ENCODE data around the gene TNFAIP3.
"Not testable (repeated sequence)": the region's sequence is repeated elsewhere in the genome, so short reads cannot be mapped to it uniquely, and the experiment has no call there.

The TNFAIP3 gene

DNA sequence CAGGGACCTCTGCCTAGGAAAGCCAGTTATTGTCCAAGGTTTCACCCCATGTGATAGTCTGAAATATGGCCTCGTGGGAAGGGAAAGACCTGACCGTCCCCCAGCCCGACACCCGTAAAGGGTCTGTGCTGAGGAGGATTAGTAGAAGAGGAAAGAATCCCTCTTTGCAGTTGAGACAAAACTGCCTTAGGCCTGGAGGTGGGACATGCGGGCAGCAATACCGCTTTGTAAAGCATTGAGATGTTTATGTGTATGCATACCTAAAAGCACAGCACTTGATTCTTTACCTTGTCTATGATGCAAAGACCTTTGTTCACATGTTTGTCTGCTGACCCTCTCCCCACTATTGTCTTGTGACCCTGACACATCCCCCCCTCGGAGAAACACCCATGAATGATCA, 22.3 kb upstream of the TNFAIP3 start:
- H3K4me3 ChIP-seq (ENCODE audit: low read length); H3K36me3 ChIP-seq (ENCODE audit: insufficient read depth, low read length); H3K9me3 ChIP-seq (ENCODE audit: insufficient read depth, low read depth, low read length); H3K9ac ChIP-seq (ENCODE audit: low read depth, low read length); H3K27ac ChIP-seq (ENCODE audit: low read depth, low read length); H3K27me3 ChIP-seq (ENCODE audit: insufficient read depth, low read length); H3K4me1 ChIP-seq (ENCODE audit: insufficient read depth, low read length): not testable (repeated sequence)
- WGBS: 74% methylated on average over 7 of the region's 7 CpGs

DNA sequence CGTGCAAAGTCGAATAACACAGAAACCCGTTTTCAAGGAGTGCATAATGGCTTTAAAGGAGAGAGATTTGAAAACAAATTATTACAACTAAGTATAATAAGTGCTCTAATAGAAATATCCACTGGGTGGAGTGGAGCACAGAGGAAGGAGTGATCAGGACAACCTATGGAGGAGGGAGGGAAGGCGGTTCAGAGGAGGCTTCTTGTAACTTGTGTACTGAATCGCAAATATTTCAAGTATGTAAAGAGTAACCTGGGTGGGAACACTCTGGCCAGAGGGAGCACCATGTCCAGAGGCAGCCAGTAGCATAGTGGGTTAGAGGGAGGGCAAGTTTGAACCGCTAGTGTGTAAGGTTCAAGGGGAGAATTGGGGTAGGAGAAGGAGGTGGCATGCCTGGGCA, 21.6 kb upstream of the TNFAIP3 start:
- Histone ChIP-seq H3K27me3 (ENCODE audit: insufficient read depth, low read length) (no peaks in the 10 kb centered on the region), H3K9me3 (ENCODE audit: insufficient read depth, low read depth, low read length) (no peaks in the 10 kb centered on the region)
- 95% methylated on average over 6 of the region's 6 CpGs for WGBS

DNA sequence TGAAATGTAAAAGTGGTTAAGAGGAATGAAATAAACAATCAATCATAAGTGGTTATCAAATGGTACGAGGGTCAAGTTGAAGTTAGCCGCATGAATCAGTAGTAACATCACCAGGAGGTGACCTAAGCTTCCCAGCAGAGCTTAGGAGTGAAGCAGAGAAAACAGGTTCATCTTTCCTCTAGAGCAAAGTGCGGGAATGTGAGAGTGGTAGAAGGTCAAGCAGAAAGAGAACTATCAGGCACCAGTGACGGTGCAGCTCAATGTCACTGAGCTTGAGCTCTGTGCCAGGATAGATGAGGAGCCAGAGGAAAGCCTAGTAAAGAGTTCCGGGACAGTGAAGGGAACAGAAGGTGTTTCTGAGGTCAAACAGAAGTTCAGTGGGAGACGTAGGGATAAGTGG, 20.8 kb upstream of the TNFAIP3 start:
- Histone ChIP-seq H3K27me3 (ENCODE audit: insufficient read depth, low read length) (no peaks in the 10 kb centered on the region), H3K27ac (ENCODE audit: low read depth, low read length) (no peak overlapping the region), H3K9ac (ENCODE audit: low read depth, low read length) (no peak overlapping the region), H3K4me3 (ENCODE audit: low read length) (no peak overlapping the region), H3K9me3 (ENCODE audit: insufficient read depth, low read depth, low read length) (no peaks in the 10 kb centered on the region), H3K36me3 (ENCODE audit: insufficient read depth, low read length) (no peaks in the 10 kb centered on the region), H3K4me1 (ENCODE audit: insufficient read depth, low read length) (no peaks in the 10 kb centered on the region; the same call in 1 of the 2 replicates)
- 96% methylated on average over 6 of the region's 6 CpGs for WGBS

More for the DNA sequence above, 21.6 kb upstream of the TNFAIP3 start:
- Histone ChIP-seq H3K9ac (ENCODE audit: low read depth, low read length) (no peak overlapping the region), H3K27ac (ENCODE audit: low read depth, low read length) (no peak overlapping the region), H3K4me3 (ENCODE audit: low read length) (no peak overlapping the region), H3K4me1 (ENCODE audit: insufficient read depth, low read length) (no peaks in the 10 kb centered on the region; the same call in 1 of the 2 replicates), H3K36me3 (ENCODE audit: insufficient read depth, low read length) (no peaks in the 10 kb centered on the region)

DNA sequence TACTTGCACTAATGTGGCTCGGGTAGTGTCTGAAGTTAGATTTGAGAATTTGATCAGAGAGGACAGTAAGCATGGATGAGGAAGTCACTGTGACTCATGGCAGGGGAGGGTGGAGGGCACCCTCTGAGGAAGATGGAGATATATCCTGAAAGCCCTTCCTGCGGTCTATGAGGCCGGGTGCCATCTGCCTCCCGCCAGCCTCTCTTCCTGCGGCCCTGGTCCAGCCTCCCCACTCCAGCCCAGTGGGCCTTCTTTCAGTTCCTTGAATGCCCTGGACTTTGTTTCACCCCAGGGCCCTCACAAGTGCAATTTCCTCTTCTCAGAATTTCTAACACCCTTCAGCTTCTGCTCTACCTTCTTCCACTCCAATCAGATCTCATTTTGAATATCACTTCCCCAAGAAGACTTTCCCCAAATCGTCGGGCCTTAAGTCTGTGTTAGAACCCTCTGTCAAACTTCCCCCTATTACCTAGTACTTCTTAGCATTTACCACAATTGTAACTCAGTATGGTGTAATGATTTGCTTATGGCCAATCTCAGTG, 20.2 kb upstream of the TNFAIP3 start:
- no peaks in the 10 kb centered on the region for H3K36me3 ChIP-seq (ENCODE audit: insufficient read depth, low read length)
- no peaks in the 10 kb centered on the region for H3K9me3 ChIP-seq (ENCODE audit: insufficient read depth, low read depth, low read length)
- no peaks in the 10 kb centered on the region for H3K27me3 ChIP-seq (ENCODE audit: insufficient read depth, low read length)
- H3K4me1 ChIP-seq (ENCODE audit: insufficient read depth, low read length): no peaks in the 10 kb centered on the region; the same call in 1 of the 2 replicates
- H3K9ac ChIP-seq (ENCODE audit: low read depth, low read length): no peak overlapping the region
- no peak overlapping the region for H3K4me3 ChIP-seq (ENCODE audit: low read length)
- H3K27ac ChIP-seq (ENCODE audit: low read depth, low read length): no peak overlapping the region
- 95% methylated on average over 7 of the region's 7 CpGs for WGBS

DNA sequence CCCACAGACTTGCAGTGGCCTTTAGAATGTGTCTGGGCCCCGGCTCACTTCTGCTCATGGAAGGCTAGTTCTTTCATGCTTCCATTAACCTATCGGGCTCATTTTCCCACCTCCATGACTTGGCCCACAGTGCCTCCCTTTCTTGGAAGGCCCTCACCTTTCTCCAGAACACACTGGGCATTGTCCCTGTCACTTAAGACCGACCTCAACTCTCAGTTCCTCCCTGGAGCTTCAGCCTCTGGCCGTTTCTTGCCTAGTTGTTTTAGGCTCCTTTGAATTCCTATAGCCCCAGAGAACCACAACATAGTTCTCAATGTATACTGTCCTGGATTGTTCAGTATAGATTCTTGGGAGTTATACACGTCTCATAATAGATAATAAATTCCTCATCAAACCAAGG, 19.3 kb upstream of the TNFAIP3 start:
- H3K27me3 ChIP-seq (ENCODE audit: insufficient read depth, low read length): no peaks in the 10 kb centered on the region
- no peak overlapping the region for H3K27ac ChIP-seq (ENCODE audit: low read depth, low read length)

DNA sequence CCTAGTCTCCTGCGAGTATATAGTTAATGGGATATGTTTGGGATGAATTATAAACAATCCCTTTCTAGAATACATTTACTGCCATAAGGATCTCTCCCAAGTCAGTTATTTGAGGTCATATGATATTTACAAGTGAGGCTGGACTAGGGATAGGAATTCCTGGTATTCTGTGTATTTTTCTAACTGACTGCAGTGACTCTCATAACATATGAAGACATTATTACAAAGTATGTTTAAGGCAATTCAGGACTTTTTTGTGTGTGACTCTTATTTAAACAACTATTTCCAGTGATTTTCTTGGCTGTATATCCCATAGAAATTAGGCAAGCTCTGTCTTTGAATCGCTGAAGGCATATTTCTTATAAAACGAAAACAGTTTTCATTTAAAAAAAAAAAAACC, 18.4 kb upstream of the TNFAIP3 start:
- H3K27ac ChIP-seq (ENCODE audit: low read depth, low read length): no peak overlapping the region
- WGBS: 94% methylated on average over 2 of the region's 3 CpGs

More for the DNA sequence above, 19.3 kb upstream of the TNFAIP3 start:
- no peak overlapping the region for H3K9ac ChIP-seq (ENCODE audit: low read depth, low read length)
- no peaks in the 10 kb centered on the region for H3K9me3 ChIP-seq (ENCODE audit: insufficient read depth, low read depth, low read length)
- H3K4me3 ChIP-seq (ENCODE audit: low read length): no peak overlapping the region
- no peaks in the 10 kb centered on the region; the same call in 1 of the 2 replicates for H3K4me1 ChIP-seq (ENCODE audit: insufficient read depth, low read length)
- WGBS: 89% methylated on average over 4 of the region's 5 CpGs
- H3K36me3 ChIP-seq (ENCODE audit: insufficient read depth, low read length): no peaks in the 10 kb centered on the region

DNA sequence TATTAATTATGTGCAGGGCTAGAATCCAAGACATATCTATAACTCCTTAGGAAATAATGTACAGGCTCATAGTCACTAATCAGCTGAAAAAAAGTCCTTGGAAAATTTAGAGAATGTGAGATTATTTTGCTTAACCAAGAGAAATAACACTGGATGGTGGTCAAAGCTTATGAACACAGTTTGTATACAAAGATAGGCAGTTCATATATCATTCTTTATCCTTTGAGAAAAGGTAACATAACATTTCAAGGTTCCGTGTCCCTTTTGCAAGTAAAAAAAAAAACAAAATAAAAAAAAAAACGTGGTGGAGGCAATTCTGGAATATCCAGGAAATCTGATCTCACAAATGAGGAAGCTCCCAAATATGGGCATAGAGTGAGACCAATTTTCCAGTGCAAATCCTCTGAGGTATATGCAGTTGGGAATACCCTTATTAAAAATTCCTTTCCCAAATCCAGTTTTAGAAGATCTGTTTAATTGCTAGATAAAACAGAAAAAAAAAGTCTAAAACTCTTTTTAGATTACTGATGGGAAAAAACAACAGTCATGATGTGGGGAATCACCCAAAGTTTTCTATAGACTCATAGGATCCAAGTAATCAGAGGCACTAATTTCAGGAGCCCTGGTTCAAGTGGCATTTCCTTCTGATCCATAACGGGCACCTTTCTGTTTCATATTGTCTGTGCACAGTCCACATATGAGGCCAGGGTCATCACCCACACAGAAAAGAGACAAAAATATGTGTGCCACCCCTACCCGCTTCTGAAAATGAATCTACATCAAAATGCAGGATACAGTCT, 17.7 kb upstream of the TNFAIP3 start:
- WGBS: 81% methylated on average over 4 of the region's 4 CpGs
- no peak overlapping the region for H3K9ac ChIP-seq (ENCODE audit: low read depth, low read length)
- no peaks in the 10 kb centered on the region for H3K27me3 ChIP-seq (ENCODE audit: insufficient read depth, low read length)
- H3K4me3 ChIP-seq (ENCODE audit: low read length): no peak overlapping the region
- no peaks in the 10 kb centered on the region; the same call in 1 of the 2 replicates for H3K4me1 ChIP-seq (ENCODE audit: insufficient read depth, low read length)
- no peaks in the 10 kb centered on the region for H3K36me3 ChIP-seq (ENCODE audit: insufficient read depth, low read length)
- no peaks in the 10 kb centered on the region for H3K9me3 ChIP-seq (ENCODE audit: insufficient read depth, low read depth, low read length)
- no peak overlapping the region for H3K27ac ChIP-seq (ENCODE audit: low read depth, low read length)

More for the DNA sequence above, 18.4 kb upstream of the TNFAIP3 start:
- Histone ChIP-seq H3K9ac (ENCODE audit: low read depth, low read length) (no peak overlapping the region), H3K36me3 (ENCODE audit: insufficient read depth, low read length) (no peaks in the 10 kb centered on the region), H3K4me1 (ENCODE audit: insufficient read depth, low read length) (no peaks in the 10 kb centered on the region; the same call in 1 of the 2 replicates), H3K4me3 (ENCODE audit: low read length) (no peak overlapping the region), H3K9me3 (ENCODE audit: insufficient read depth, low read depth, low read length) (no peaks in the 10 kb centered on the region), H3K27me3 (ENCODE audit: insufficient read depth, low read length) (no peaks in the 10 kb centered on the region)

DNA sequence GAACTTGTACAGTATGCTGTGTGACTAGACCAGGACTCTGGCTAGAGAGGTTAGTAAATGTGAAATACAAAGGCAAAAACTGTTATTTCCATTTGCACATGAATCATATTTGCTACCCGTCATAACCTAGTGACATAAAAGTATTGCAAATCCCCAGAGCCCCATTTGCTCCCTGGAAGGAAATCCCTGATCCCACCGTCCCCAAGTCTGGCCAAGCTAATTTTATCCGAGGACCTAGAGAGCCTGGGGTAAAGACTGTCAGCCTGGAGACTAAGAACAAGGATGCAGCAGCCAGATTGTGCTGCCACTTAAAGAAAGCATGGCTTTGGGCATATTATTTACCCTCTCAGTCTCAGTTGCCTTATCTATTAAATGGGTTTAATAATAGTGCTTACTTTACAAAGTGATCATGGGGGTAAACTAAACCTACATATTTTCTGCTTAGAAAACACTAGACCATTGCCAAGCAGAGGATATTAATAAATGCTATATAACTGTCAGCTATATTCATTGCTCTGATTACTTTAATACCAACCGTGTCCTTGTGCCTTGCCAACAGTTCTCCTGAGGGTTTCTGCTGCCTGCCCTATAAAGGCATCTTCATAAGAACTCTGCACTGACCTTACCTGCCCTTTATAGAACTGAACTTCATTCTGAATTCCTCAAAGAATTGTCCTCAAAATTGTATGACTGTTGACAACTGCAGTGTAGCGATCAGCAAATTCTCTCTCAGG, 16.9 kb upstream of the TNFAIP3 start:
- 90% methylated on average over 5 of the region's 5 CpGs for WGBS
- H3K36me3 ChIP-seq (ENCODE audit: insufficient read depth, low read length): no peaks in the 10 kb centered on the region
- H3K27ac ChIP-seq (ENCODE audit: low read depth, low read length): no peak overlapping the region
- H3K27me3 ChIP-seq (ENCODE audit: insufficient read depth, low read length): no peaks in the 10 kb centered on the region
- no peak overlapping the region for H3K4me3 ChIP-seq (ENCODE audit: low read length)
- no peaks in the 10 kb centered on the region; the same call in 1 of the 2 replicates for H3K4me1 ChIP-seq (ENCODE audit: insufficient read depth, low read length)
- no peak overlapping the region for H3K9ac ChIP-seq (ENCODE audit: low read depth, low read length)
- H3K9me3 ChIP-seq (ENCODE audit: insufficient read depth, low read depth, low read length): no peaks in the 10 kb centered on the region

DNA sequence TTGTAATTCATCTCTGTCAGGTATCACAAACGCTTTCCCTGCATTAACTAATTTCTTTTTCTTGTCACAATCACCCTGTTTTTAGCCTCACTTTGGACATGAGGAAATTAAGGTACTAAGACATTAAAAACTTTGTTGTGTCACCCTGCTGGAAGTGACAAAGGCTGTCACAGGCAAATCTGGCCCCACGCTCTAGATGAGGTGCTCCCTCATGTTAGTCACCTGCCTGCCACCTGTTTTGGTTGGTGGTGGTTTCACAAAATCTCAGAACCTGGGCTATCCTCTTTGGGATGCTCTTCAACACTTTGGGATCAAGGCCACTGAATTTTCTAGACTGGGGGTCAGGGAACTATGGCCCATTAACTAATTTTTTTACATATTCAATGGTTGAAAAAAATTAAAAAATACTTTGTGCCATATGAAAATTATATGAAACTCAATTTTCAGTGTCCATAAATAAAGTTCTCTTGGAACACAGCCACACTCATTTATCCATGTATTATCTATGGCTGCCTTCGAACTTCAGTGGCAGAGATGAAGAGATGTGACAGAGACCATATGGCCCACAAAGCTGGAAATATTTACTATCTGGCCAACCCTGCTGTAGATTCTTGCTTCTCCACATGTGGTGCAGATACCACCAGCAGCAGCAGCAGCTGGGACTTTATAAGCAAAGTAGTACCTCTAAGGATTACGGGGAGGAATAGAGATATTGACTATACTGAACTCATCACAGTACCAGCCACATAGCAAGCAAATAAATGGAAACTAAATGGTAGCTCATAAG, 16.1 kb upstream of the TNFAIP3 start:
- Histone ChIP-seq H3K27me3 (ENCODE audit: insufficient read depth, low read length) (no peaks in the 10 kb centered on the region), H3K4me3 (ENCODE audit: low read length) (no peak overlapping the region), H3K9ac (ENCODE audit: low read depth, low read length) (no peak overlapping the region), H3K27ac (ENCODE audit: low read depth, low read length) (no peak overlapping the region), H3K4me1 (ENCODE audit: insufficient read depth, low read length) (no peaks in the 10 kb centered on the region; the same call in 1 of the 2 replicates), H3K9me3 (ENCODE audit: insufficient read depth, low read depth, low read length) (no peaks in the 10 kb centered on the region), H3K36me3 (ENCODE audit: insufficient read depth, low read length) (no peaks in the 10 kb centered on the region)
- 92% methylated on average over 3 of the region's 4 CpGs for WGBS

DNA sequence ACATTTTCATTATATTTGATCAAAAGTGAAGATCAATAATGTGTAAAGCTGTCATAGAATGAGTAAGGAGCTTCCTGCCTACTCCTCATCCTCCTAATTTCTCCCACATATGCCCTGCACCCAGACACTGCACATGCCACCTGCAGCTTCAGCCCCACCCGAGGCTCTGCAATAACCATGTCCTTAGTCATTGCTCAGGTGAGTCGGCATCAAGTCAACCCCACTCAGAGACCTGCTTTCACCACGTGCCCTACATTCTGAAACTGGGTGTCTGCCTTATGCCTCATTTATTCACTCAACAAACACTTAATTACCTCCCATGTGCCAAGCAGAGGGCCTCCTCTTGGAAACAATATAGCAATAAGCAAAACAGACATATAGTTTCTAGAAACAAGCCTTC, 15.4 kb upstream of the TNFAIP3 start:
- H3K4me1 ChIP-seq (ENCODE audit: insufficient read depth, low read length): no peaks in the 10 kb centered on the region; the same call in 1 of the 2 replicates
- H3K27ac ChIP-seq (ENCODE audit: low read depth, low read length): no peak overlapping the region
- no peaks in the 10 kb centered on the region for H3K27me3 ChIP-seq (ENCODE audit: insufficient read depth, low read length)
- WGBS: 87% methylated on average over 3 of the region's 3 CpGs
- H3K9ac ChIP-seq (ENCODE audit: low read depth, low read length): no peak overlapping the region
- no peaks in the 10 kb centered on the region for H3K9me3 ChIP-seq (ENCODE audit: insufficient read depth, low read depth, low read length)
- H3K36me3 ChIP-seq (ENCODE audit: insufficient read depth, low read length): no peaks in the 10 kb centered on the region
- H3K4me3 ChIP-seq (ENCODE audit: low read length): no peak overlapping the region
